ENCODE results near the gene RBMS3.

The RBMS3 gene

GRCh38 chr3:29258161-29258560 is 22.7 kb upstream of the RBMS3 start:
- no peaks in the 10 kb centered on the region for H3K4me1 ChIP-seq (ENCODE audit: control insufficient read depth, insufficient read depth, low read length)
- no peak overlapping the region for H3K4me3 ChIP-seq (ENCODE audit: low read length)
- no peaks in the 10 kb centered on the region for H3K27me3 ChIP-seq (ENCODE audit: control insufficient read depth, insufficient read depth, low read length)
- H3K27ac ChIP-seq (ENCODE audit: low read depth, low read length) = no peak overlapping the region
- H3K36me3 ChIP-seq (ENCODE audit: control insufficient read depth, insufficient read depth, low read length) = no peaks in the 10 kb centered on the region
- H3K9ac ChIP-seq (ENCODE audit: low read length) = no peak overlapping the region

GRCh38 chr3:29261119-29261518 is 19.8 kb upstream of the RBMS3 start:
- Histone ChIP-seq H3K4me1 (ENCODE audit: control insufficient read depth, insufficient read depth, low read length) (no peaks in the 10 kb centered on the region), H3K27ac (ENCODE audit: low read depth, low read length) (no peak overlapping the region), H3K27me3 (ENCODE audit: control insufficient read depth, insufficient read depth, low read length) (no peaks in the 10 kb centered on the region), H3K4me3 (ENCODE audit: low read length) (no peak overlapping the region), H3K36me3 (ENCODE audit: control insufficient read depth, insufficient read depth, low read length) (no peaks in the 10 kb centered on the region), H3K9ac (ENCODE audit: low read length) (no peak overlapping the region)

- Histone ChIP-seq H3K27me3 (ENCODE audit: control insufficient read depth, insufficient read depth, low read length) (no peaks in the 10 kb centered on the region), H3K36me3 (ENCODE audit: control insufficient read depth, insufficient read depth, low read length) (no peaks in the 10 kb centered on the region), H3K27ac (ENCODE audit: low read depth, low read length) (no peak overlapping the region), H3K9ac (ENCODE audit: low read length) (no peak overlapping the region), H3K4me1 (ENCODE audit: control insufficient read depth, insufficient read depth, low read length) (no peaks in the 10 kb centered on the region), H3K4me3 (ENCODE audit: low read length) (no peak overlapping the region)
These were observed 17.4 kb upstream of the RBMS3 start for GRCh38 chr3:29263476-29263875.

GRCh38 chr3:29265509-29266072 is 15.3 kb upstream of the RBMS3 start:
- no peaks in the 10 kb centered on the region for H3K4me1 ChIP-seq (ENCODE audit: control insufficient read depth, insufficient read depth, low read length)
- no peaks in the 10 kb centered on the region for H3K27me3 ChIP-seq (ENCODE audit: control insufficient read depth, insufficient read depth, low read length)
- H3K4me3 ChIP-seq (ENCODE audit: low read length) = no peak overlapping the region
- H3K27ac ChIP-seq (ENCODE audit: low read depth, low read length) = no peak overlapping the region
- no peaks in the 10 kb centered on the region for H3K36me3 ChIP-seq (ENCODE audit: control insufficient read depth, insufficient read depth, low read length)
- no peak overlapping the region for H3K9ac ChIP-seq (ENCODE audit: low read length)

GRCh38 chr3:29267226-29267625 is 13.6 kb upstream of the RBMS3 start:
- H3K9ac ChIP-seq (ENCODE audit: low read length) = no peak overlapping the region
- H3K27me3 ChIP-seq (ENCODE audit: control insufficient read depth, insufficient read depth, low read length) = no peaks in the 10 kb centered on the region
- H3K4me3 ChIP-seq (ENCODE audit: low read length) = no peak overlapping the region
- H3K36me3 ChIP-seq (ENCODE audit: control insufficient read depth, insufficient read depth, low read length) = no peaks in the 10 kb centered on the region
- H3K4me1 ChIP-seq (ENCODE audit: control insufficient read depth, insufficient read depth, low read length) = no peaks in the 10 kb centered on the region
- no peak overlapping the region for H3K27ac ChIP-seq (ENCODE audit: low read depth, low read length)

- H3K27ac ChIP-seq (ENCODE audit: low read depth, low read length) = no peak overlapping the region
These were observed 12.2 kb upstream of the RBMS3 start for GRCh38 chr3:29268651-29269050.

GRCh38 chr3:29270752-29271151 is 10.1 kb upstream of the RBMS3 start:
- Histone ChIP-seq H3K36me3 (ENCODE audit: control insufficient read depth, insufficient read depth, low read length) (no peaks in the 10 kb centered on the region), H3K27me3 (ENCODE audit: control insufficient read depth, insufficient read depth, low read length) (no peaks in the 10 kb centered on the region), H3K4me1 (ENCODE audit: control insufficient read depth, insufficient read depth, low read length) (no peaks in the 10 kb centered on the region), H3K4me3 (ENCODE audit: low read length) (no peak overlapping the region), H3K27ac (ENCODE audit: low read depth, low read length) (no peak overlapping the region), H3K9ac (ENCODE audit: low read length) (no peak overlapping the region)

More at GRCh38 chr3:29268651-29269050, 12.2 kb upstream of the RBMS3 start:
- H3K4me3 ChIP-seq (ENCODE audit: low read length) = no peak overlapping the region
- no peaks in the 10 kb centered on the region for H3K36me3 ChIP-seq (ENCODE audit: control insufficient read depth, insufficient read depth, low read length)
- no peaks in the 10 kb centered on the region for H3K4me1 ChIP-seq (ENCODE audit: control insufficient read depth, insufficient read depth, low read length)
- no peaks in the 10 kb centered on the region for H3K27me3 ChIP-seq (ENCODE audit: control insufficient read depth, insufficient read depth, low read length)
- H3K9ac ChIP-seq (ENCODE audit: low read length) = no peak overlapping the region

GRCh38 chr3:29271475-29271874 is 9.4 kb upstream of the RBMS3 start:
- no peaks in the 10 kb centered on the region for H3K27me3 ChIP-seq (ENCODE audit: control insufficient read depth, insufficient read depth, low read length)
- no peak overlapping the region for H3K4me3 ChIP-seq (ENCODE audit: low read length)
- no peaks in the 10 kb centered on the region for H3K36me3 ChIP-seq (ENCODE audit: control insufficient read depth, insufficient read depth, low read length)
- no peak overlapping the region for H3K9ac ChIP-seq (ENCODE audit: low read length)
- no peak overlapping the region for H3K27ac ChIP-seq (ENCODE audit: low read depth, low read length)
- H3K4me1 ChIP-seq (ENCODE audit: control insufficient read depth, insufficient read depth, low read length) = no peaks in the 10 kb centered on the region

GRCh38 chr3:29274667-29275066 is 6.2 kb upstream of the RBMS3 start:
- Histone ChIP-seq H3K4me3 (ENCODE audit: low read length) (no peak overlapping the region), H3K27ac (ENCODE audit: low read depth, low read length) (no peak overlapping the region), H3K36me3 (ENCODE audit: control insufficient read depth, insufficient read depth, low read length) (no peaks in the 10 kb centered on the region), H3K4me1 (ENCODE audit: control insufficient read depth, insufficient read depth, low read length) (no peaks in the 10 kb centered on the region), H3K9ac (ENCODE audit: low read length) (no peak overlapping the region), H3K27me3 (ENCODE audit: control insufficient read depth, insufficient read depth, low read length) (no peaks in the 10 kb centered on the region)

GRCh38 chr3:29275309-29275708 is 5.6 kb upstream of the RBMS3 start:
- H3K9ac ChIP-seq (ENCODE audit: low read length) = no peak overlapping the region
- no peak overlapping the region for H3K4me3 ChIP-seq (ENCODE audit: low read length)
- peak overlapping the region; percentile 1 for H3K27ac ChIP-seq (ENCODE audit: low read depth, low read length)
- H3K4me1 ChIP-seq (ENCODE audit: control insufficient read depth, insufficient read depth, low read length) = no peaks in the 10 kb centered on the region
- H3K36me3 ChIP-seq (ENCODE audit: control insufficient read depth, insufficient read depth, low read length) = no peaks in the 10 kb centered on the region
- H3K27me3 ChIP-seq (ENCODE audit: control insufficient read depth, insufficient read depth, low read length) = no peaks in the 10 kb centered on the region

GRCh38 chr3:29277249-29277648 is 3.6 kb upstream of the RBMS3 start:
- Histone ChIP-seq H3K4me3 (ENCODE audit: low read length) (no peak overlapping the region), H3K27ac (ENCODE audit: low read depth, low read length) (no peak overlapping the region), H3K36me3 (ENCODE audit: control insufficient read depth, insufficient read depth, low read length) (no peaks in the 10 kb centered on the region), H3K4me1 (ENCODE audit: control insufficient read depth, insufficient read depth, low read length) (no peaks in the 10 kb centered on the region), H3K9ac (ENCODE audit: low read length) (no peak overlapping the region), H3K27me3 (ENCODE audit: control insufficient read depth, insufficient read depth, low read length) (no peaks in the 10 kb centered on the region)

- H3K36me3 ChIP-seq (ENCODE audit: control insufficient read depth, insufficient read depth, low read length) = no peaks in the 10 kb centered on the region
- H3K4me1 ChIP-seq (ENCODE audit: control insufficient read depth, insufficient read depth, low read length) = peaks cover 4% of the 10 kb centered on the region
- no peak overlapping the region for H3K9ac ChIP-seq (ENCODE audit: low read length)
- H3K4me3 ChIP-seq (ENCODE audit: low read length) = no peak overlapping the region
- H3K27me3 ChIP-seq (ENCODE audit: control insufficient read depth, insufficient read depth, low read length) = no peaks in the 10 kb centered on the region
- no peak overlapping the region for H3K27ac ChIP-seq (ENCODE audit: low read depth, low read length)
These were observed 1.6 kb upstream of the RBMS3 start for GRCh38 chr3:29279286-29279685.

GRCh38 chr3:29279806-29280205 is 1.1 kb upstream of the RBMS3 start:
- Histone ChIP-seq H3K36me3 (ENCODE audit: control insufficient read depth, insufficient read depth, low read length) (no peaks in the 10 kb centered on the region), H3K4me1 (ENCODE audit: control insufficient read depth, insufficient read depth, low read length) (peaks cover 5% of the 10 kb centered on the region), H3K27ac (ENCODE audit: low read depth, low read length) (no peak overlapping the region), H3K27me3 (ENCODE audit: control insufficient read depth, insufficient read depth, low read length) (no peaks in the 10 kb centered on the region), H3K4me3 (ENCODE audit: low read length) (no peak overlapping the region), H3K9ac (ENCODE audit: low read length) (no peak overlapping the region)
